ENCODE data around the gene C19orf12.

The C19orf12 gene

DNA sequence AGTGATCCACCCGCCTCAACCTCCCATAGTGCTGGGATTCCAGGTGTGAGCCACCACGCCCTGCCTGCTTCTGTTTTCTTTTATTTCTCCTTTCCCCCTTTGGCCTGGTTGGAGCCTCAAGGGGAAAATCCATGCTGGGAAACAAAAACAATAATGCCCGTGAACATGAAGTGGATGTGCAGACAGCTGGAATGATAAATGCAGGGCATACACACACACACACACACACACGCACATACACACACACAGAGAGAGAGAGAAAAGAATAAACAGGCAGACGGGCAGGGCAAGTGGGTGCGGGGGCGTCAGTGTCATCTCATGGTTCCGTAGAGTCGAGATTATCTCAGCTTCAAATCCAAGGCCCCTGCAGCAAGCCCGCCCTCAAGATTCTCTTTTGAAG is 54.2 kb downstream of the C19orf12 start:
- TF ChIP-seq POLR2A (IDR thresholded peaks at IDR 0.05; ENCODE audit: extremely low read depth, insufficient read length): no peak
- TF ChIP-seq, protein P1, sequence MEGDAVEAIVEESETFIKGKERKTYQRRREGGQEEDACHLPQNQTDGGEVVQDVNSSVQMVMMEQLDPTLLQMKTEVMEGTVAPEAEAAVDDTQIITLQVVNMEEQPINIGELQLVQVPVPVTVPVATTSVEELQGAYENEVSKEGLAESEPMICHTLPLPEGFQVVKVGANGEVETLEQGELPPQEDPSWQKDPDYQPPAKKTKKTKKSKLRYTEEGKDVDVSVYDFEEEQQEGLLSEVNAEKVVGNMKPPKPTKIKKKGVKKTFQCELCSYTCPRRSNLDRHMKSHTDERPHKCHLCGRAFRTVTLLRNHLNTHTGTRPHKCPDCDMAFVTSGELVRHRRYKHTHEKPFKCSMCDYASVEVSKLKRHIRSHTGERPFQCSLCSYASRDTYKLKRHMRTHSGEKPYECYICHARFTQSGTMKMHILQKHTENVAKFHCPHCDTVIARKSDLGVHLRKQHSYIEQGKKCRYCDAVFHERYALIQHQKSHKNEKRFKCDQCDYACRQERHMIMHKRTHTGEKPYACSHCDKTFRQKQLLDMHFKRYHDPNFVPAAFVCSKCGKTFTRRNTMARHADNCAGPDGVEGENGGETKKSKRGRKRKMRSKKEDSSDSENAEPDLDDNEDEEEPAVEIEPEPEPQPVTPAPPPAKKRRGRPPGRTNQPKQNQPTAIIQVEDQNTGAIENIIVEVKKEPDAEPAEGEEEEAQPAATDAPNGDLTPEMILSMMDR (IDR thresholded peaks at IDR 0.05; ENCODE audit: low read depth, low read length): no peak
- TF ChIP-seq, protein P2, sequence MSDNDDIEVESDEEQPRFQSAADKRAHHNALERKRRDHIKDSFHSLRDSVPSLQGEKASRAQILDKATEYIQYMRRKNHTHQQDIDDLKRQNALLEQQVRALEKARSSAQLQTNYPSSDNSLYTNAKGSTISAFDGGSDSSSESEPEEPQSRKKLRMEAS (IDR thresholded peaks at IDR 0.05; ENCODE audit: low read depth, low read length): no peak
- no peak for DNase-seq (ENCODE audit: low read depth)

DNA sequence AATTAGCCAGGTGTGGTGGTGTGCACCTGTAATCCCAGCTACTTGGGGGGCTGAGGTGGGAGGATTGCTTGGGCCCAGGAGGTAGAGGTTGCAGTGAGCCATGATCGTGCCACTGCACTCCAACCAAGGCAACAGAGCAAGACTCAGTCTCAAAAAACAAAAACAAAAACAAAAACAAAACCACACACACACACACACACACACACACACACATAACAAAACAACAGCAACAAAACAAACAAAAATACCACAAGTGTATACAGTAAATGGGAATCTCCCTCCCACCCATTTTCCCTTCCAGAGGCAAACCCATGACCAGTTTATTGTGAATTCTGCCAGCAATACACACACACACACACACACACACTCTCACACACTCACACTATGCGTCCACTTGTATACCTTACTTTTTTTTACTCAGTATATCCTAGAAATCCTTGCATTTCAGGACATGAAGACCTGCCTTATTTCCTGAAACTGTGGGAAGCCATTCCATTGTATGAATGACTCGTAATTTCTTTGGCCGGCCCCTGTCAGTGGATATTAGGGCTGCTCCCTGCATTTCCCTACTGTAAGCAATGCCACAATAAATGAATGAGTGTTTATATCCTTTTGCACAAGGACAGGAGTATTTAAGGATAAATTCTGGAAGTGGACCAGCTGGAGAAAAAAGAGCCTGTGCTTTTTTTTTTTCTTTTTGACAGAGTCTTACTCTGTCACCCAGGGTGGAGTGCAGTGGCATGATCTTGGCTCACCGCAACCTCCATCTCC is 56.7 kb downstream of the C19orf12 start:
- TF ChIP-seq POLR2A (IDR thresholded peaks at IDR 0.05; ENCODE audit: extremely low read depth, insufficient read length): no peak
- TF ChIP-seq, protein P2 (IDR thresholded peaks at IDR 0.05; ENCODE audit: low read depth, low read length): no peak
- TF ChIP-seq MYC (IDR thresholded peaks at IDR 0.05; ENCODE audit: low read depth, low read length): no peak
- TF ChIP-seq, protein P1 (IDR thresholded peaks at IDR 0.05; ENCODE audit: low read depth, low read length): no peak

More for the DNA sequence above, 54.2 kb downstream of the C19orf12 start:
- no peak overlapping the region for H3K4me3 ChIP-seq (ENCODE audit: low read depth, low read length)

DNA sequence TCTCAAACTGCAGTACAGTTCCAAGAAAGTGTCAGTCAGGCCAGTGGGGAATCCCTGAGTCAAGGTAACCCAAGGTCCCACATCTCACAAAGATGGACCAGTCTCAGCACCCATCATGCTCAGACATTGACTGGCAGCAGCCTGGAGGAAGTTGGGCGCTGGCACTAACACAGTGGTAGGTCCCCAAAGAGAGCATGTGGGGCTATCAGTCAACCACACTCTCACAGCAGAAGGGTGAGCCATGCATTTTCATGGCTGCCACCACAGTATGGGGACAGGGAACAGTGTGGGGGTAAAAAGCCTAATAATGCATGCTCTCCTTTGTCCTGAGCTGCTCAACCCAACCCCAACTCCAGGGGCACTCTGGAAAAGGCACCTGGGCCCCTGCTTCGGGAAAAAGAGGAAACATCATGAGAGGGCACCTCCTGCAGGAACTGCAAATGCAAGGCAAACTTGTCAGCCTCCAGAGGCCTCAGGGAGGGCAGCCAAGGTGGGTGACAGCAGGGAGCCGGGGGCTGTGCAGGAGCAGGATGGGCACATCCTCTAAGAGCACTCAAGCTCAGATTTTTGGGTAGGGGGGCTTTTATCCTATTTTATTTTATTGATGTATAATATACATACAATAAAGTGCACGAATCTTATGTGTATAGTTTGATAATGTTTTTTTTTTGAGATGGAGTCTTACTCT is 59.3 kb downstream of the C19orf12 start:
- no peak overlapping the region for H3K4me3 ChIP-seq (ENCODE audit: low read depth, low read length)
- TF ChIP-seq, protein P2 (IDR thresholded peaks at IDR 0.05; ENCODE audit: low read depth, low read length): no peak
- no peak for TF ChIP-seq MYC (IDR thresholded peaks at IDR 0.05; ENCODE audit: low read depth, low read length)
- TF ChIP-seq, protein P1 (IDR thresholded peaks at IDR 0.05; ENCODE audit: low read depth, low read length): no peak
- TF ChIP-seq POLR2A (IDR thresholded peaks at IDR 0.05; ENCODE audit: extremely low read depth, insufficient read length): no peak
- DNase-seq (ENCODE audit: low read depth): no peak

More for the DNA sequence above, 56.7 kb downstream of the C19orf12 start:
- no peak overlapping the region for H3K4me3 ChIP-seq (ENCODE audit: low read depth, low read length)
- no peak for DNase-seq (ENCODE audit: low read depth)

DNA sequence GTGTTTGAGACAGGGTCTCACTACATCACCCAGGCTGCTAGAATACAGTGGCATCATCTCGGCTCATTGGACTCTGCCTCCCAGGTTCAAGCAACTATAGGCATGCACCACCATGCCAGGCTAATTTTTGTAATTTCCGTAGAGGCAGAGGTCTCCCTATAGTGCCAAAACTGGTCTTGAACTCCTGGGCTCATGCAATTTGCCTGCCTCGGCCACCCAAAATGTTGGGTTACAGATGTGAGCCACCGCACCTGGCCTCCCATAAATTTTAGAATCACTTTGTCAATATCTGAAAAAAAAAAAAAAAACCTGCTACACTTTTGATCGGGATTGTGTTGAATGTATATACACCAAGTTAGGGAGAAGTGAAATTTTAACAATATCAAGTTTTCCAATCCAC is 61.7 kb downstream of the C19orf12 start:
- no peak overlapping the region for H3K4me3 ChIP-seq (ENCODE audit: low read depth, low read length)
- TF ChIP-seq, protein P1 (IDR thresholded peaks at IDR 0.05; ENCODE audit: low read depth, low read length): no peak
- TF ChIP-seq, protein P2 (IDR thresholded peaks at IDR 0.05; ENCODE audit: low read depth, low read length): no peak
- TF ChIP-seq POLR2A (IDR thresholded peaks at IDR 0.05; ENCODE audit: extremely low read depth, insufficient read length) (no peak), MYC (IDR thresholded peaks at IDR 0.05; ENCODE audit: low read depth, low read length) (no peak)
- no peak for DNase-seq (ENCODE audit: low read depth)

DNA sequence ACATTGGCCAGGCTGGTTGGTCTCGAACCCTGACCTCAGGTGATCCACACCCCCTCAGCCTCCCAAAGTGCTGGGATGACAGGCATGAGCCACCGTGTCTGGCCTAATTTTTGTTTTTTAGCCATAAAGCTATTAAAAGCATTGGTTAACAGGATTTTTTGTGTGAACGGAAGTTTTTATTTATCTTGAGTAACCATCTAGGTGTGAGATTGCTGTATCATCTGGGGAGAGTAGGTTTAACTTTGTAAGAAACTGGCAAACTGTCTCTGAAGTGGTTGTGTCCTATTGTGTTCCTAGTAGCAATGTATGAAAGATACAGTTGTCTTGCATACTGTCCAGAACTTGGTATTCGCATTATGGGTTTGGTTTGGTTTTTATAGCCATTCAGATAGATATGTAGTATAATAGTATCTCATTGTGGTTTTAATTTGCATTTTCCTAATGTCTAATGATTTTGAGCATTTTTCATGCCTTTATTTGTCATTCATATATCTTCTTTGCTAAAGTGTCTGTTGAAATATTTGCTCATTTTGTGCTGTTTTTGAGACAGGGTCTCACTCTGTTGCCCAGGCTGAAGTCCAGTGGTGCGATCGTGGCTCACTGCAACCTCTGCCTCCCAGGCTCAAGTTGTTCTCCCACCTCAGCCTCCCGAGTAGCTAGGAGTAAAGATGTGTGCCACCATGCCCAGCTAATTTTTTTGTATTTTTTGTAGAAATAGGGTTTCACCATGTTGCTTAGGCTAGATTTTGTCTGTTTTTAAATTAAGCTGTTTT is 63.3 kb downstream of the C19orf12 start:
- DNase-seq (ENCODE audit: low read depth): no peak

More for the DNA sequence above, 63.3 kb downstream of the C19orf12 start:
- TF ChIP-seq, protein P2 (IDR thresholded peaks at IDR 0.05; ENCODE audit: low read depth, low read length): no peak
- TF ChIP-seq MYC (IDR thresholded peaks at IDR 0.05; ENCODE audit: low read depth, low read length) (no peak), POLR2A (IDR thresholded peaks at IDR 0.05; ENCODE audit: extremely low read depth, insufficient read length) (no peak)
- TF ChIP-seq, protein P1 (IDR thresholded peaks at IDR 0.05; ENCODE audit: low read depth, low read length): no peak
- H3K4me3 ChIP-seq (ENCODE audit: low read depth, low read length): no peak overlapping the region

Data from NB4 (cell line).